ENCODE measurements around the gene HTD2.

DNA sequence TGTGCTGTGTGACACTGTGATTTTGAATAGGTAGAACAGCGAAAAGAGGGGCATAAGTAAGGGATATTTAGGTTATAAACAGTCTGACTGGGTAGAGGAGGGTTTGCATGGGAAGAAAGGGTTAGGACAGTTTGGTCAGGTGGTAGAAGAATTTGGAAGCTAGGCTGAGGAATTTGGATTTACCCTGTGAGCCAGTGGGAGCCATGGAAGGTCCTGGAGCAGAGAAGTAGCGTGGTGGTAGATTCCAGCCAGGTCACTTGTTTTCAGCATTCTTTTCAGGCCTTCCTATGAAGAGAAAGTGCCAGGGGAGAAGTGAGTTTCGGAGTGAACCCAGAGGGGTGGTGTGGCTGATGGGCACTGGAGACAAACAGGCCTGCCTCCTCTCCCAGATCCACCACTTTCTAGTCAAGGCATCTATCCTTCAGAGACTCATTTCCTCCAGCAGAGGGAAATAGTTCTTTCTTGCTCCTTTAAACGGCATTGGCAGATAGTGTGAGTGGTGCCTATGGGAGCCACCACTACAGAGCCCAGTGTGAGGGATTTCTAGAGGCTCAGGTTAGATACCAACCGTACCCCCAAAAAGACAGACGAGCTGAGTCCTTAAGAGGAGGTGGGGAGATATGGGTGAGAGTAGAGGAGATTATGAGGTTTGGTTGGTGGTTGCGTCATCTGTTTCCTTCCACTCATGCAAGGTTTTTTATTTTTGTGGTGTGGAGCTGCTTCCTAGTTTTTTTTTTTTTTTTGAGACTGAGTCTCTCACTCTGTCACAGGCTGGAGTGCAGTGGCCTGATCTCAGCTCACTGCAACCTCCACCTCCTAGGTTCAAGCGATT lies 47.6 kb downstream of the HTD2 start:
- TF ChIP-seq CTCF (IDR thresholded peaks at IDR 0.05) (no peak), EP300 (IDR thresholded peaks at IDR 0.05) (no peak)
